ENCODE results near the gene BRSK1.

The BRSK1 gene

GRCh38 chr19:55253842-55254624 lies 29.8 kb upstream of the BRSK1 start:
- DNase-seq = peak; percentile 82 to 85 (median 83)

- peak in 1 of 3 donors; percentile 28 for DNase-seq
Observed at GRCh38 chr19:55254625-55254977, 29.2 kb upstream of the BRSK1 start.

- peak; percentile 59 to 77 (median 65) for DNase-seq
Observed at GRCh38 chr19:55255618-55256423, 28.0 kb upstream of the BRSK1 start.

DNA sequence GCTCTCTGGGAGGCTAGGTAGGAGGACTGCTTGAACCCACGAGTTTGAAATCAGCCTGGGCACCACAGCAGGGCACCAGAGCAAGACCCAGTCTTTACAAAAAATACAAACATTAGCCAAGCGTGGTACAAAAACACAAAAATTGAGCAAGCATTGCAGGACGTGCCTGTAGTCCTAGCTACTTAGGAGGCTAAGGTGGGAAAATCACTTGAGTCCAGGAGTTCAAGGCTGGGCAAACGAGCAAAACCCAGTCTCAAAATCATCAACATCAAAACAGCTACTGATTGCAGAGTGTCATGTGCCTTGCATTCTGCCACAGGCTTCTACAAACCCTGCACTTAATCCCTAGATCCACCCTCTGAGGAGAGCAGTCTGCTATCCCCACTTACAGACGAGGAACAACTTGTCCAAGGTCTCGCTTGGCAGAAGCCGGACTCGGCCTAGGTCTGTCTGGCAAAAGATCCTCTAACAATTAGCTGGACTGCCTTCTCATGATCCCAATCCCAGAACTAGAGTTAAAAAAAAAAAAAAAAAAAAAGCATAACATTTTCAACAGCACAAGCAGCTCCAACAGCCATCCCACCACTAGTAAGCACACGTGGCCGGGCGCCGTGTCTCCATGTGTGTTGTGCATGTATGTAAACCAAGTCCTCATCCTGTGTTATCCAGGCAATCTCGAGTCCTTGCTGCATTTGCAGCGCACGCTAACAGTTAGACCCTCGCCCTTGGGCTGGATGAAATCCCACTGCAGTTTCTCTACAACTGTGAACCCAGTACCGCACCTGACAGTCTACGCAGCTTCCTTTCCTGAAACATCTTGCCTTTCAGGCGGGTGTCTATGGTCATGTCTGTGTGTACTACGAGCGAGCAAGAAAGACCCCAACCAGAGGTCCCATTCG lies 27.0 kb upstream of the BRSK1 start:
- DNase-seq = peak in 1 of 3 donors; percentile 7

DNA sequence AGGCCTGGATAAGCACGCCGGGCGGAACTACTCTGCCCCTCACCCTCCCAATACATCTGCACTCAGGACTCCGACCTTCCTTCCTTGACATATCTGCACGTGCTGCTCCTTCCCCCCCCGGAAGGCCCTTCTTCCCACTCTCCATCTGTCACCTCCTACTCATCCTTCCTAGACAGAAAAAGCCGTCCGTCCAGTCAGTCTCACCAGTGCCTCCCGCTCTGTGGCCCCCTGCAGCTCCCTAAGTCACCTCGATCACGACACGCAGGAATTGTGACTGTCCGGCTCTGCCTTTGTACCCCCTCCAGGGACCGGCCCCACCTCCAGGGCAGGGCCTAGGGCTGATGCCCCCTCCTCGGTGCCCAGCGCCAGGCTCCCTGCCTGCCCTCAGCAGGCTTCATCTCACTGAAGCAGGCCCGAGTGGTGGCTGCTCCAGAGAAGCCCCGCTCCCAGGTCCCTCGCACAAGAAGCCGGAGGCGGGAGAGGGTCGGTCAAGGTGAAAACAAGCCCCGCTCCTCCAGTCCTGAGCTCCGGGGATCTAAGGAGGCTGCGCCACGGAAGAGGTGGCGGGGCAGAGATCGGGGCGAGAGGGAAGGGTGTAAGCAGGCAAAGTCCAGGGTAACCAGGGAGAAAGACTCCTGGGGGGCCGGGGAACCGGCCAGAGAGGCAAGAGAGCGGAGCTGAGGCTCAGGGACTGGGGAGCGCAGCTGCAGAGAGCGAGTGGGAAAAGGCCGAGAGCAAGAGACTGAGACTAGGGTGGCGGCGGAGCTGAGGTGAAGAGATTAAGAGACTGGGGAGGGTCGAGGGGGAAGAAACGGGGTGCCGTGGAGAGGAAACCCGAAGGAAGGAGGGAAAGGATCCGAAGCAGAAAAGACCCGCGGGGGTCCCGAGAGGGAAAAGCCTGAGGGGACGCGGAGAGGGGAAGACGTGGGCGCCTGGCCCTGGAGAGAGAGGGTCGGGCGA lies 26.1 kb upstream of the BRSK1 start:
- peak; percentile 56 to 69 (median 57) for DNase-seq

GRCh38 chr19:55258476-55258827 lies 25.3 kb upstream of the BRSK1 start:
- DNase-seq = peak in 2 of 3 donors; percentile 26 to 58

DNA sequence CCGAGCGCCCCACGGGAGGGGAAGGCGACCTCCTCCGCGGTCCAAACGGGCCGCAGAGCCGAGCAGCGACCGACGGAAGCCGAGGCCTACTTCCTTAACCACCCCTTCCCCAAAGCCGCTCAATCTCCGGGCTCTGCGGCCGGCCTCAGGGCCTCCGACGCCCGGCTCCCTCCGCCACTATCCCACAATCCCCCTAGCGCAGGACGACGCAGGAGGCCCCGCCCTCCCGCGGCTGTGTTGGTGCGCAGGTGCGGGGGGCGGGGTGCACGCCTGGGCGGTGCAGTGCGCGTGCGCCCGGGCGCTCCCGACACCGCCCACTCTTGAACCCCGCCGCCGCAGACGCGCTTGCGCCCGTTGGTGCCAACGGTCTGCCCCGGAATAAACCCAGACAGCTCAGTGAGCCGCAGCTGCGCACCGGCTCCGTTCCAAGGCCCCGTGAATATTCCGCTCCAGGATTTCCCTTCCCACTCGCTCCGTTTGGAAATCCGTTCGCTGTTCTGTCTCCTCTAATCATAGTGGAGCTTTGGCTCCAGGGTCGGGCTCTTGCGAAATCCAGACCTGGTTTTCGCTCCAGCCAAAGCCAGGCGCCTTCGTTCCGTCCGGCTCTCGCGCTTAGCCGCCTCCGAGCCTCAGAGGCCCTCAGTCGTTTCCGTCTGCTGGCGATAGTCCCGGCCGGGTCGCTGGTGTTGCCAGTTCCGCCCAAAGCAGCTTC lies 24.8 kb upstream of the BRSK1 start, which contains the start of gene PPP6R1:
PPP6R1 (minus strand) TSS at position 190 of the 712 bp plus-strand sequence. CDS start 11,914 bp downstream, outside the sequence.
- DNase-seq = peak; percentile 97 to 98 (median 98)

- DNase-seq = no peak
Observed at GRCh38 chr19:55259540-55260210, 24.1 kb upstream of the BRSK1 start.

GRCh38 chr19:55261671-55262126 lies 22.1 kb upstream of the BRSK1 start:
- no peak for DNase-seq

GRCh38 chr19:55262359-55262758 lies 21.4 kb upstream of the BRSK1 start:
- DNase-seq = no peak

DNA sequence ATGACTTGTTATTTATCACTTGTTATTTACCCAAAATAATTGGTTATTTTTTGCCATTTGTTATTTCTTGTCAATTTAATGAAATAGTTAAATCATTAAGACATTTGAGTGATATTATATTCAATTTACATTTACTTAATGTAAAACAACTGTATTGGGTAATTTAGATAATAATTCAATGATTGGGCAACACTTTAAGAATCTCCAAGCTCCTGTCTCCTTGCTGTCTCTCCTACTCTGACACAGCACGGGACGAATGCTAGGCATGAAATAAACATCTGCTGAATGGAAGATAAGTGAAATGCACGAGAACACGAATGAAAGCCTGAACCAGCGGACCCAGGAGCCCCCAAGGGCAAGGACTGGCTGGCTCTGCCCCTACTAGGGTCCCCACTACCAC lies 19.3 kb upstream of the BRSK1 start:
- DNase-seq = no peak

DNA sequence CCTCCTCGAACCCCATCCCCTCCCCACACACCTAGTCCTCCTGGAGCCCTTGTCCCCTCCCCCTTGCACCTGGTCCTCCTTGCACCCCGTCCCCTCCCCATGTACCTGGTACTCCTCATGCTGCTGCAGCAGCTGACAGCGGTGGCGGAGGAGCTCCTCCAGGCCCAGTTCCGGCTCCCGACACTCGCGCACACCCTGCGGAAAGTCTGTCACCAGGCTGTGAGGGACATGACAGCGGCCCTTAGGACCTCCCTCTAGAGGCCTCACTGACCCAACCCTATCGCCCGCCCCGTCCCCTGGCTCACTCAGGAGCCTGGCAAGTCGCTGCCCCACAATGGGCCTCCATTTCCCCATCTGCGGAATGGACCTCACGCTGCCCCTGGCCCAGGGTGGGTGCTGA lies 18.6 kb upstream of the BRSK1 start:
- DNase-seq = no peak

DNA sequence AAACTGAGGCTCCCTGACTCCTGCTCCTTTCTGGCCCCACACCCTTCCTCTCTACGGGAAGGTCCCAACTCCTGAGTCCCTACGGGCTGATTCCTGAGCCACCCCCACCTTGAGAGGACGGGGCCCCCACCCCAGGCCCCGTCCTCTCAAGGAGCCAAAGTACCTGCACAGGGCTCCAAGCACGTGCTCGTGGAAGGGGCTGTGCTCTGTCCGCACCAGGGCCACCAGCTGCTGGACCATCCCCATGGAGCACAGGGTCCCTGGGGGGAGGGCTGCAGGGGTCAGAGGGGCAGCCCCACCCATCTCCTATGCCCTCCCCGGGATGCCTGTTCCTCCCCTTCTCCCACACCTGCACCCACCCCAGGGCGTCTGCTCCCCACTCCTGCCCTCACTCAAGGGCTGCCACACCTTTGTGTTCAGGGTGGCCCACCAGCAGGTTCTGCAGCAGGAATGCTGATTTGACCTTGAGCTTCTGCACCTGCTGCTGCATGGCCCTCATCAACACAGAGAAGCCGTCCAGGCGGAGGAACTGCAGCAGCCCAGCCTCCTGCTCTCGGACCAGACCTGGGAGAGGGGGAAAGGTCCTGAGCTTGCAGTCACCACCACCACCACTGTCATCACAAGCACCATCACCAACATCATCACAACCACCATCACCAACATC lies 17.9 kb upstream of the BRSK1 start:
- no peak for DNase-seq

- no peak for DNase-seq
Observed at GRCh38 chr19:55266404-55266803, 17.4 kb upstream of the BRSK1 start.

- DNase-seq = no peak
Observed at GRCh38 chr19:55266840-55267239, 17.0 kb upstream of the BRSK1 start.

DNA sequence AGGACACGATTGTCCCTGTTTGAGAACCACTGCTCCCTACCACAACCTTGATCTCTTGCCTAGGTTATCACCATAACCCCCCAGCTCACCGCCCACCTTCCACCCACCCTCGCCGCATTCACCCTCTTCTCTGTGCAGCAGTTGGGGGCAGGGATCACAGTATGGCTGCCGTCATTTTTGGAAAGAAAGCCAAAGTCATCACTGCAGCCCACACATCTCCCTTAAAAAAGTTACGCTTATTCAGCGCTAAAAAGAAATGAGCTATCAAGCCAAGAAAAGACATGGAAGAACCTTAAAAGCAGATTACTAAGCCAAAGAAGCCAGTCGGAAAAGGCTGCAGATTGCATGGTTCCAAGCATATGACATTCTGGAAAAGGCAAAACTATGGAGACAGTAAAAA lies 14.5 kb upstream of the BRSK1 start:
- no peak for DNase-seq

GRCh38 chr19:55270172-55270942 lies 13.4 kb upstream of the BRSK1 start:
- DNase-seq = no peak

- DNase-seq = no peak
Observed at GRCh38 chr19:55272142-55272541, 11.7 kb upstream of the BRSK1 start.
